Breast epithelium (tissue), 4 donors: ENCODE results near the gene EPHA6. TPM values are rescaled to one million over a fixed set of nuclear protein-coding genes. Genes with fewer than 3 reads are reported as not detected.

ENCODE experiments used
- DNase-seq, 2 donors: peaks; one replicate each; pipeline ENCODE4 v3.0.0-alpha.2; 2019; ENCODE audit warnings: low spot score in 2 of 2
- H3K27ac ChIP-seq, 2 donors: fragments of 200-600 bp; sonication (generic) in 1 of 2; one replicate each; pipeline ENCODE4 v1.5.1; 2016 to 2019; ENCODE audit warnings: mild to moderate bottlenecking in 1 of 2
- H3K27me3 ChIP-seq, 2 donors: fragments of 200-600 bp; sonication (generic) in 1 of 2; one replicate each; pipeline versions ENCODE4 v1.5.1 to v1.6.0; 2017 to 2019; ENCODE audit warnings: control low read depth in 1 of 2, mild to moderate bottlenecking in 1 of 2
- H3K36me3 ChIP-seq: fragments of 200-600 bp; one replicate; pipeline ENCODE4 v1.5.1; 2019
- H3K4me1 ChIP-seq, 2 donors: fragments of 200-600 bp; sonication (generic); one replicate each; pipeline ENCODE4 v1.5.1; 2016 to 2019; ENCODE audit warnings: control low read depth in 1 of 2
- H3K4me3 ChIP-seq, 3 donors: fragments of 200-600 bp; sonication (generic); 1 replicate in 2 of 3; 2 replicates in 1 of 3; pipeline ENCODE4 v1.5.1; 2016 to 2019; ENCODE audit warnings: mild to moderate bottlenecking in 3 of 3, moderate library complexity in 2 of 3
- H3K9me3 ChIP-seq, 2 donors: fragments of 200-600 bp; sonication (generic) in 1 of 2; one replicate each; pipeline ENCODE4 v1.5.1; 2016 to 2019; ENCODE audit warnings: control low read depth in 1 of 2
- CTCF ChIP-seq, 3 donors: fragments of 450-650 bp; IDR thresholded peaks; one replicate each; pipeline ENCODE4 v1.5.1; 2016 to 2017; ENCODE audit warnings: antibody characterized with exemption in 3 of 3, mild to moderate bottlenecking in 3 of 3, moderate library complexity in 3 of 3
- POLR2A ChIP-seq: fragments of 450-650 bp; IDR thresholded peaks from one replicate; pipeline ENCODE4 v1.6.1; 2016; ENCODE audit warnings: antibody characterized with exemption, mild to moderate bottlenecking, moderate library complexity
- POLR2AphosphoS5 ChIP-seq, 3 donors: sonication (generic); formaldehyde crosslinking; IDR thresholded peaks; one replicate each; pipeline ENCODE4 v1.6.1; 2017; ENCODE audit warnings: antibody characterized with exemption in 3 of 3
- intact Hi-C: fragments of 100-400 bp; cut with DNase I; formaldehyde crosslinking; loops from one replicate; pipeline ENCODE4 v1.15.1; 2023; ENCODE audit warnings: low total_unique reads
- total RNA-seq, 3 donors: library from RNA; depleted of rRNA; stranded (reverse); fragments of >200 nt; gene quantifications; one replicate each; pipeline ENCODE4 v1.1.0, GENCODE V29; 2016

Gene EPHA6
- total RNA-seq, 3 donors from 2014 or later: 0.98 to 1.4 (median 1.2) TPM

GRCh38 chr3:96836153-96836915 is 21.9 kb downstream of the EPHA6 start:
- Histone ChIP-seq H3K9me3 (no peaks in the 10 kb centered on the region), H3K4me3 (no peak overlapping the region), H3K36me3 (no peaks in the 10 kb centered on the region), H3K4me1 (no peaks in the 10 kb centered on the region), H3K27ac (no peak overlapping the region), H3K27me3 (no peaks in the 10 kb centered on the region)
- intact Hi-C loops: no loop called here
- TF ChIP-seq POLR2AphosphoS5 (IDR thresholded peaks at IDR 0.05) (no peak), CTCF (IDR thresholded peaks at IDR 0.05) (no peak), POLR2A (no peak)
- no peak for DNase-seq

GRCh38 chr3:96843505-96844203 is 29.3 kb downstream of the EPHA6 start:
- no peak for DNase-seq
- H3K27me3 ChIP-seq: no peaks in the 10 kb centered on the region
- intact Hi-C loops: no loop called here
- H3K4me3 ChIP-seq: no peak overlapping the region
- no peaks in the 10 kb centered on the region for H3K4me1 ChIP-seq
- no peak overlapping the region for H3K27ac ChIP-seq
- no peaks in the 10 kb centered on the region for H3K36me3 ChIP-seq
- TF ChIP-seq POLR2AphosphoS5 (IDR thresholded peaks at IDR 0.05) (no peak), CTCF (IDR thresholded peaks at IDR 0.05) (no peak), POLR2A (no peak)
- H3K9me3 ChIP-seq: no peaks in the 10 kb centered on the region

GRCh38 chr3:96844204-96844514 is 29.8 kb downstream of the EPHA6 start:
- Histone ChIP-seq H3K9me3 (no peaks in the 10 kb centered on the region), H3K4me3 (no peak overlapping the region), H3K27me3 (no peaks in the 10 kb centered on the region), H3K36me3 (no peaks in the 10 kb centered on the region), H3K4me1 (no peaks in the 10 kb centered on the region), H3K27ac (no peak overlapping the region)
- TF ChIP-seq POLR2AphosphoS5 (IDR thresholded peaks at IDR 0.05) (no peak), CTCF (IDR thresholded peaks at IDR 0.05) (no peak), POLR2A (no peak)
- no peak for DNase-seq
- intact Hi-C loops: no loop called here

GRCh38 chr3:96852849-96853248 is 38.5 kb downstream of the EPHA6 start:
- no peaks in the 10 kb centered on the region for H3K4me1 ChIP-seq
- H3K4me3 ChIP-seq: no peak overlapping the region
- no peak for TF ChIP-seq CTCF (IDR thresholded peaks at IDR 0.05)
- no peak for TF ChIP-seq POLR2AphosphoS5 (IDR thresholded peaks at IDR 0.05)
- TF ChIP-seq POLR2A: no peak
- H3K9me3 ChIP-seq: no peaks in the 10 kb centered on the region
- no peaks in the 10 kb centered on the region for H3K36me3 ChIP-seq
- intact Hi-C loops: no loop called here
- H3K27me3 ChIP-seq: no peaks in the 10 kb centered on the region
- no peak for DNase-seq
- H3K27ac ChIP-seq: no peak overlapping the region

- intact Hi-C loops: no loop called here
- no peak overlapping the region for H3K4me3 ChIP-seq
Measured at GRCh38 chr3:96860882-96861281, 46.5 kb downstream of the EPHA6 start.

More at GRCh38 chr3:96860882-96861281, 46.5 kb downstream of the EPHA6 start:
- no peak for TF ChIP-seq CTCF (IDR thresholded peaks at IDR 0.05)
- no peaks in the 10 kb centered on the region for H3K4me1 ChIP-seq
- H3K9me3 ChIP-seq: no peaks in the 10 kb centered on the region
- H3K27me3 ChIP-seq: no peaks in the 10 kb centered on the region
- no peak overlapping the region for H3K27ac ChIP-seq
- no peaks in the 10 kb centered on the region for H3K36me3 ChIP-seq
- no peak for DNase-seq
